B cell (primary cell): ENCODE data around the gene CENPF. TPM values are rescaled to one million over a fixed set of nuclear protein-coding genes. Genes with fewer than 3 reads are reported as not detected.

Experiments
- ATAC-seq: fragments of 200-7000 bp; cut with Tn5 transposase; one replicate; pipeline ENCODE4 v1.10.0; 2021; ENCODE audit warnings: low read depth, mild to moderate bottlenecking, moderate number of reproducible peaks, moderate library complexity
- CTCF ChIA-PET: fragments of 350-600 bp; sonication (Branson Sonifier 250); formaldehyde crosslinking; loops from one replicate; lab custom pipeline; 2021; ENCODE audit warnings: antibody characterized with exemption, inconsistent platforms; lab: Charles Lee
- POLR2A ChIA-PET: fragments of 350-600 bp; sonication (Branson Sonifier 250); formaldehyde crosslinking; loops from one replicate; lab custom pipeline; 2021; ENCODE audit warnings: antibody characterized with exemption; lab: Charles Lee
- DNase-seq: peaks from one replicate; pipeline ENCODE4 v3.0.0; 2013
- H2AFZ ChIP-seq: 2 replicates; pipeline ENCODE4 v1.6.1; 2012; ENCODE audit warnings: mild to moderate bottlenecking, low read depth, low read length; ENCODE audit not compliant: insufficient read depth, poor library complexity, severe bottlenecking
- H3K27ac ChIP-seq, 2 donors: 1 replicate in 1 of 2; 2 replicates in 1 of 2; pipeline ENCODE4 v1.5.1; 2012 to 2013; ENCODE audit warnings: low read length in 2 of 2, mild to moderate bottlenecking in 2 of 2, moderate library complexity in 1 of 2
- H3K27me3 ChIP-seq, 4 experiments: fragments of 200-600 bp in 1 of 4; sonication (generic) in 1 of 4; replicated peaks in 1 of 4; 1 replicate in 2 of 4; 2 replicates in 2 of 4; pipeline versions ENCODE4 v1.6.1 to v1.7.0; 2013 to 2016; ENCODE audit warnings: low read length in 3 of 4, mild to moderate bottlenecking in 2 of 4, mixed read lengths in 1 of 4, moderate library complexity in 1 of 4; ENCODE audit not compliant: insufficient read depth in 4 of 4, control insufficient read depth in 3 of 4; ENCODE audit errors: control extremely low read depth in 1 of 4
- H3K36me3 ChIP-seq, 2 experiments: replicated peaks in 1 of 2; 1 replicate in 1 of 2; 2 replicates in 1 of 2; pipeline versions ENCODE4 v1.6.1 to v1.7.1; 2013; ENCODE audit warnings: low read length in 1 of 2; ENCODE audit not compliant: insufficient read depth in 2 of 2, control insufficient read depth in 1 of 2; ENCODE audit errors: control extremely low read depth in 1 of 2, extremely low read depth in 1 of 2
- H3K4me1 ChIP-seq, 2 donors: fragments of 200-600 bp in 1 of 2; sonication (generic) in 1 of 2; 1 replicate in 1 of 2; 2 replicates in 1 of 2; pipeline versions ENCODE4 v1.5.1 to v1.6.1; 2013 to 2017; ENCODE audit warnings: low read length in 2 of 2; ENCODE audit not compliant: control insufficient read depth in 2 of 2, insufficient read depth in 2 of 2
- H3K4me2 ChIP-seq: replicated peaks from 2 replicates; pipeline ENCODE3; 2012; ENCODE audit warnings: mild to moderate bottlenecking, low read depth, low read length; ENCODE audit not compliant: poor library complexity, severe bottlenecking
- H3K4me3 ChIP-seq, 5 experiments: fragments of 200-600 bp in 1 of 5; sonication (generic) in 1 of 5; 1 replicate in 3 of 5; 2 replicates in 2 of 5; pipeline versions ENCODE4 v1.5.1 to v1.7.0; 2011 to 2016; ENCODE audit warnings: low read length in 4 of 5, mild to moderate bottlenecking in 4 of 5, low read depth in 2 of 5, control low read depth in 1 of 5, moderate library complexity in 1 of 5; ENCODE audit not compliant: insufficient read depth in 1 of 5; ENCODE audit errors: control extremely low read depth in 1 of 5, extremely low read depth in 1 of 5
- H3K79me2 ChIP-seq: fragments of 200-600 bp; sonication (generic); one replicate; pipeline ENCODE4 v1.6.0; 2016; ENCODE audit warnings: low read length; ENCODE audit not compliant: control insufficient read depth, insufficient read depth
- H3K9ac ChIP-seq: fragments of 200-600 bp; sonication (generic); 2 replicates; pipeline ENCODE4 v1.6.1; 2017; ENCODE audit warnings: mild to moderate bottlenecking, low read length, moderate library complexity
- H3K9me3 ChIP-seq, 3 donors: one replicate each; pipeline versions ENCODE4 v1.6.1 to v1.7.1; 2013; ENCODE audit warnings: low read length in 2 of 3; ENCODE audit not compliant: control insufficient read depth in 2 of 3, insufficient read depth in 1 of 3; ENCODE audit errors: control extremely low read depth in 1 of 3
- H4K20me1 ChIP-seq: 2 replicates; pipeline ENCODE4 v1.6.0; 2012; ENCODE audit warnings: mild to moderate bottlenecking, low read length; ENCODE audit not compliant: insufficient read depth, control insufficient read depth, poor library complexity, severe bottlenecking
- H3K27ac Mint-ChIP-seq: one replicate; pipeline ENCODE4 v1.8.0; 2021; ENCODE audit warnings: mixed read lengths
- H3K27me3 Mint-ChIP-seq: one replicate; pipeline ENCODE4 v1.8.0; 2021; ENCODE audit warnings: mixed read lengths
- H3K4me1 Mint-ChIP-seq: one replicate; pipeline ENCODE4 v1.8.0; 2021; ENCODE audit warnings: mixed read lengths
- H3K4me3 Mint-ChIP-seq: one replicate; pipeline ENCODE4 v1.8.0; 2021; ENCODE audit warnings: mixed read lengths
- H3K9me3 Mint-ChIP-seq: one replicate; pipeline ENCODE4 v1.8.0; 2022; ENCODE audit warnings: mixed read lengths; ENCODE audit not compliant: insufficient read depth
- EZH2 ChIP-seq: IDR thresholded peaks from 2 replicates; pipeline ENCODE4 v1.6.1; 2012; ENCODE audit warnings: borderline replicate concordance, low read depth, mild to moderate bottlenecking, moderate library complexity, low read length; ENCODE audit not compliant: insufficient read depth, poor library complexity, severe bottlenecking
- WGBS: methylation state at CpG from one replicate; pipeline ENCODE4 v1.1.5; 2013; ENCODE audit warnings: missing lambda C conversion rate; ENCODE audit not compliant: insufficient coverage; 5-methylcytosine and 5-hydroxymethylcytosine counted together
- intact Hi-C: fragments of 100-400 bp; cut with micrococcal nuclease; formaldehyde crosslinking; loops from one replicate; pipeline ENCODE4 v1.10.0; 2022
- polyA plus RNA-seq: library from polyadenylated mRNA; depleted of rRNA; stranded (reverse); fragments of >200 nt; gene quantifications from 2 replicates; pipeline ENCODE4 v1.2.3, GENCODE V29; 2012
- total RNA-seq, 2 donors: library from RNA; stranded (reverse); fragments of 120-200 nt in 1 of 2; gene quantifications; 1 replicate in 1 of 2; 2 replicates in 1 of 2; pipeline versions ENCODE4 v1.2.3 to v1.2.4, GENCODE V29; 2013 to 2022
- TF ChIP-seq, protein P1 (sequence below): fragments of 200-600 bp; IDR thresholded peaks from one replicate; pipeline ENCODE4 v1.8.0; 2022; ENCODE audit warnings: antibody characterized with exemption, mild to moderate bottlenecking

CENPF gene
- total and polyA plus RNA-seq, 2 donors (not counting 1 experiment from before 2014, with no cell fraction given) = 0.12 to 3.0 TPM

DNA sequence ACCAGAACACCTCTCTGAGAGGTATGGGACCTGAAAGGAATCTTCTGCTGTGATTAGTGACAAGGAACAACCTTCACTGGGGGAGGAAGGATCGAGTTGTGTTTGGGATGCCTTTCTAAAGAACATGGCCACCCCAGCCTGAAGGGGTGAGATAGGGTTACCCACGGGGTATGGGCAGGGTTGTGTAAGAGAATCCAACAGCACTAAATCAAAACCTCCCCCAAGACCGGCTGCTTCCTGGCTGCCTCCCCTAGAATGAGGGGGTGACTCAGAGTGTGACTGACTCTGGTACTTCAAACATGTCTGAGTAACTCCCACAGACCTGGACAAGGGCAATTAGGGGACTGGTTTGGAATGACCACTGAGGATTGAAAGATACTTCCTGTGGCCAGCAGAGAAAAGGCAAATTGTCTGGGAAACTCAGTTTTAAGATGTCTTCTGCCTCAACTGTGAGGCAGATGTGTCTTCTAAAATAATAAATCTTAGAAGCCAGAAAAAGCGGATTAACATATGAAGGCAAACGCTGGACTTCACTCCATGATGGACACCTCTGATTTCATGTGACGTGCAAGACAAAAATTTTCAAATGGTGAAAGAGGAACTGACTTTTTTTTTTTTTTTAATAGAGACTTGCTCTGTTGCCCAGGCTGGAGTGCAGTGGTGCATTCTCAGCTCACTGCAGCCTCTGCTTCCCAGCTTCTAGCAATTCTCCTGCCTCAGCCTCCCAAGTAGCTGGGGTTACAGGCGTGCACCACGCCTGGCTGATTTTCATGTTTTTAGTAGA, 44.9 kb upstream of the CENPF start:
- H4K20me1 ChIP-seq = no peaks in the 10 kb centered on the region
- H3K4me1 ChIP-seq = no peaks in the 10 kb centered on the region
- ChIA-PET CTCF (interaction anchor here (0.7 to 1.1 kb wide), 2 partner anchors 13 to 25 kb away, joined by 3 read pairs; no protein-coding TSS in a partner anchor), POLR2A (no interaction called here)
- H3K9ac ChIP-seq = no peak overlapping the region
- peaks cover 0 to 5% (median 4%) of the 10 kb centered on the region in 4 experiments for H3K27me3 ChIP-seq
- DNase-seq = no peak
- no peak for TF ChIP-seq EZH2
- TF ChIP-seq, protein P1, sequence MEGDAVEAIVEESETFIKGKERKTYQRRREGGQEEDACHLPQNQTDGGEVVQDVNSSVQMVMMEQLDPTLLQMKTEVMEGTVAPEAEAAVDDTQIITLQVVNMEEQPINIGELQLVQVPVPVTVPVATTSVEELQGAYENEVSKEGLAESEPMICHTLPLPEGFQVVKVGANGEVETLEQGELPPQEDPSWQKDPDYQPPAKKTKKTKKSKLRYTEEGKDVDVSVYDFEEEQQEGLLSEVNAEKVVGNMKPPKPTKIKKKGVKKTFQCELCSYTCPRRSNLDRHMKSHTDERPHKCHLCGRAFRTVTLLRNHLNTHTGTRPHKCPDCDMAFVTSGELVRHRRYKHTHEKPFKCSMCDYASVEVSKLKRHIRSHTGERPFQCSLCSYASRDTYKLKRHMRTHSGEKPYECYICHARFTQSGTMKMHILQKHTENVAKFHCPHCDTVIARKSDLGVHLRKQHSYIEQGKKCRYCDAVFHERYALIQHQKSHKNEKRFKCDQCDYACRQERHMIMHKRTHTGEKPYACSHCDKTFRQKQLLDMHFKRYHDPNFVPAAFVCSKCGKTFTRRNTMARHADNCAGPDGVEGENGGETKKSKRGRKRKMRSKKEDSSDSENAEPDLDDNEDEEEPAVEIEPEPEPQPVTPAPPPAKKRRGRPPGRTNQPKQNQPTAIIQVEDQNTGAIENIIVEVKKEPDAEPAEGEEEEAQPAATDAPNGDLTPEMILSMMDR = no peak
- Mint-ChIP-seq H3K4me1 (no peaks in the 10 kb centered on the region), H3K9me3 (no peaks in the 10 kb centered on the region), H3K4me3 (no peak overlapping the region), H3K27me3 (peaks cover 31% of the 10 kb centered on the region), H3K27ac (no peak overlapping the region)
- H3K4me2 ChIP-seq = no peak overlapping the region
- H3K36me3 ChIP-seq = no peaks in the 10 kb centered on the region
- no peak overlapping the region for H3K4me3 ChIP-seq
- intact Hi-C loops = no loop called here
- 31% methylated on average over 5 of the region's 8 CpGs for WGBS
- H3K79me2 ChIP-seq = no peaks in the 10 kb centered on the region
- no peak overlapping the region for H3K27ac ChIP-seq
- no peaks in the 10 kb centered on the region for H3K9me3 ChIP-seq
- no peak for ATAC-seq
- no peak overlapping the region for H2AFZ ChIP-seq

DNA sequence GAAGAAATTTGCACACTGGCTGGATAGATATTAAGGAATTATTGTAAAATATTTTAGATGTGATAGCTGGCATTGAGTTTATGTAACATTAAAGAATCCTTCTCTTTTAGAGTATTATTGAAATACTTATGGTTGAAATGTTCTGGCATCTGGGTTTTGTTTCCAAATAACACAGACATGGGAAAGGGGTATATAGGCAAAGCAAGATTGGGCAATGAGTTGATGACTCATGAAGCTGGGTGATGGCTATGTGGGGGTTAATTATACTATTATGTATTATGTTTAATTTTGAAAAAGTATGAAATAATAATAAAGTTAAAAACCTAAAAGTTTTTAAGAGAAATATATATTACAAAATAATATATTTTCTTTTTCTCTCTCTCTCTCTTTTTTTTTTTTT, 39.1 kb upstream of the CENPF start:
- no peaks in the 10 kb centered on the region for H3K36me3 ChIP-seq
- H3K4me1 ChIP-seq = no peaks in the 10 kb centered on the region
- H3K9me3 ChIP-seq = no peaks in the 10 kb centered on the region
- intact Hi-C loops = no loop called here
- H3K9ac ChIP-seq = no peak overlapping the region
- H4K20me1 ChIP-seq = no peaks in the 10 kb centered on the region
- TF ChIP-seq EZH2 = no peak
- TF ChIP-seq, protein P1 = no peak
- H3K79me2 ChIP-seq = no peaks in the 10 kb centered on the region
- Mint-ChIP-seq H3K4me3 (no peak overlapping the region), H3K9me3 (no peaks in the 10 kb centered on the region), H3K4me1 (no peaks in the 10 kb centered on the region), H3K27me3 (peaks cover 29% of the 10 kb centered on the region), H3K27ac (no peak overlapping the region)
- no peak overlapping the region for H3K27ac ChIP-seq
- H3K4me2 ChIP-seq = no peak overlapping the region
- POLR2A ChIA-PET = no interaction called here
- H3K4me3 ChIP-seq = no peak overlapping the region
- DNase-seq = no peak
- CTCF ChIA-PET = no interaction called here
- no peak for ATAC-seq
- peaks cover 0 to 5% (median 4%) of the 10 kb centered on the region in 4 experiments for H3K27me3 ChIP-seq
- H2AFZ ChIP-seq = no peak overlapping the region
